ENCODE results near the gene PRKX.
A peak's percentile ranks its signal among the peaks of the same experiment; 100 is the strongest.
"Not testable (repeated sequence)": the region's sequence is repeated elsewhere in the genome, so short reads cannot be mapped to it uniquely, and the experiment has no call there.

Gene PRKX

DNA sequence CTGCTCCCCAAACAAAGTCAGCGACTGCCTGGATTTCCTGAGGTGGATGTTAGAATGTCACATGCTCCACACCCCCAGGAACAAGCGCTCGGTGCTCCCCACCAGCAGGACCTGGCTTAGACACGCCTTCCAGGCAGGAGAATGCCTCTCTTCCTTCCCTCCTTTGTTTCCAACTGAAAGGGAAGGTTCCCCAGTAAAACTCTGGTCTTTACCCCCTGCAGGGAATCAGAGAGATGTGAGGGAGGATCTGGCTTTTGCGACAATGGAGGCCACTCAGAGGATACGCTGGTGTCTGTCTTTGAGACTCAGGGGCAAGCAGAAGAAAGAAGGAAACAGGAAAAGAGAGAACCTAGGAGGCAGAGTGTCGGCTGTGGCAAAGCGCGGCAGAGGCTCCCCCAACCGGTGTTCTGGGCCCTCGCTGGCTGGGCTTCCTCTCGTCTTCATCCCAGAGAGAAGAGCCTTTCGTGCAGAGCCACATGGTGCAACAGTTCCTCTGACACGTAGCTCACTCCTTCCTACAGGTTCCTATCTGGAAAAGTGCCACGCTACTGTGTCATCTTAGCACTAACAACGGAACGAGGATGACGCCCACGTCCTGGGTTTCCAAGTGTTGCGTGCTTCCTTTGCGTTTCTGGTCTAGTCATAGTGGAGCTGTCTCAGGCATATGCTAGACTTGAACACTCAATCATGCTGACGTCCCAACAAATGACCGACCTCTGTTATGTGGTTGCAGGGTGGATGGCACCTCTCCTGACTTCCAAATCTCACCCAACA, 73.4 kb downstream of the PRKX start:
- not testable (repeated sequence) for DNase-seq

DNA sequence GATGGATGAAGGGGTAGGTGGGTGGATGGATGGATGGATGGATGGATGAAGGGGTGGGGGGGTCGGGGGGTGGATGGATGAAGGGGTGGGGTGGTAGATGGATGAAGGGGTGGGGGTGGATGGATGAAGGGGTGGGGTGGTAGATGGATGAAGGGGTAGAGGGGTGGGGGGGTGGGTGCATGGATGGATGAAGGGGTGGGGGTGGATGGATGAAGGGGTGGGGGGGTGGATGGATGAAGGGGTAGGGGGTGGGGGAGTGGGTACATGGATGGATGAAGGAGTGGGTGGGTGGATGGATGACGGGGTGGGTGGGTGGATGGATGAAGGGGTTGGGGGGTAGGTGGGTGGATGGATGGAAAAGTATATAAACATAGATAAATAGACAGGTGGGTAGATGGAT, 74.2 kb downstream of the PRKX start:
- no peak for DNase-seq

- peak; percentile 16 for DNase-seq
These were observed 75.1 kb downstream of the PRKX start for GRCh38 chrX:3638280-3638873.

- DNase-seq: no peak
These were observed 76.6 kb downstream of the PRKX start for GRCh38 chrX:3636803-3637202.

- no peak for DNase-seq
These were observed 82.3 kb downstream of the PRKX start for GRCh38 chrX:3631196-3631595.

- DNase-seq: no peak
These were observed 85.9 kb downstream of the PRKX start for GRCh38 chrX:3627594-3627993.

GRCh38 chrX:3621414-3621813, 92.0 kb downstream of the PRKX start:
- DNase-seq: no peak

DNA sequence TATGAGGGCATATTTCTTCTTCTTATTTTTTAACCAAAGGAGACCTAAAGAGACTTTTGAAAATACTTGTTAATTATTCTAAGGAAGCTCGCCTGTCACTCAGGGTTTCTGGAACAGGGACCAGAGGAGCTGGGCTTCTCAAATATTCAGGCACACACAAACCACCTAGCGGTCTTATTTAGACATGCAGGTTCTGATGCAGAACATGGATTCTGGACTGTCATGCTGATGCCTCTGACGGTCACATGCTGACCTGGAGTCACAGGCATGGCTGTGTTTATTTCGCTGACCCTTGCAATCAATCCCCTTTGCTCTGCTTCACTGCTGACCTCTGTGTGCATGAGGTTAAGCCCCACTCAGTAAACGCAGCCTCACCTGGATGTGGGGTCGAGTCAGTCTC, 101.7 kb downstream of the PRKX start:
- not testable (repeated sequence) for DNase-seq

- no peak for DNase-seq
These were observed 103.6 kb downstream of the PRKX start for GRCh38 chrX:3609810-3610209.

DNA sequence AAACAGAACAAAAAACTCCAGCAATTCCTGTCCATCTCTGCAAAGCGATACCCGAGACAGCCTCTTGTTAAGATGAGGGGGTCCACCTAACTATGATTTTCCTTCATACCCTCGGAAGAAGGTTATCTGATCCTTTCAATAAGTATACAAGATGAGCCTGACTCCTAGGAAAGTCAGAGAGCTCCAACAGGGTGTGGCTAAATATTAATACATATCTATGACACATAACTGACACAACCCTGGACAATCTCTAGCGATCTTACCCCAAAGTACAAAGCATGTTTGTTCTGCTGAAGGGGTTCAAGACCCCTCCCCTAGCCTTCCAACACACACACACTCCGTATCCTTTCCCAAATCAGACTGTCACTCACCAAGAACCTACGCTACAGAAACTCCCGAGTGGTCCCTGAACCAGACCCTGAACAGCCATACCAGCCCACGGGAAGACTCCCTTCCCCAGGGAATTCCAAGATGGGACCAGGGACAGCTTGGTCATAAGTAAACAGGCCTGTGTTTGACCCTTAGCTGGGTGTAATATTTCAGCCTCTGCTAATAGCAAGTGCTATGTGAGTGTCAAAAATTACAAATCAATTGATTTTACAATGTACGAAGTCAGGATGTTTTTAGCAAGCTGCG, 110.3 kb downstream of the PRKX start:
- no peak for DNase-seq

- DNase-seq: no peak
These were observed 113.5 kb downstream of the PRKX start for GRCh38 chrX:3599802-3600430.

DNA sequence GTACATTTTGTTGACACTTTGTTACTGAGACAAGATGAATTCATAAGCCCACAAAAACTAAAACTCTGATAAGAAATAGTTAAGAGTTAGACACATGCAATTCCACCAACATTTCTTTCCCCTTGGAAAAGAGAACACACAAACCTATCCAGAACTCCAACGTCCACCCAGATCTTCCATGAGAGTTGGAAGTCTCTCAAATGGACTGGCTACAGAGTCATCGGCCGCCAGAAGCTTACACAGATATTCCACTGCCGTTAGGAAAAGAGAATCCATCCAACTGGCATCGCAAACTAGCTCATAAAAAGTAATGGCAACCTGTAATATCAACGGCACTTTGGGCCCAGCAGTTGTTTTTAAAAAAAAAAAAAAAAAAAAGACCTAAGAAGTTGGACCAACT, 114.7 kb downstream of the PRKX start:
- no peak for DNase-seq

DNA sequence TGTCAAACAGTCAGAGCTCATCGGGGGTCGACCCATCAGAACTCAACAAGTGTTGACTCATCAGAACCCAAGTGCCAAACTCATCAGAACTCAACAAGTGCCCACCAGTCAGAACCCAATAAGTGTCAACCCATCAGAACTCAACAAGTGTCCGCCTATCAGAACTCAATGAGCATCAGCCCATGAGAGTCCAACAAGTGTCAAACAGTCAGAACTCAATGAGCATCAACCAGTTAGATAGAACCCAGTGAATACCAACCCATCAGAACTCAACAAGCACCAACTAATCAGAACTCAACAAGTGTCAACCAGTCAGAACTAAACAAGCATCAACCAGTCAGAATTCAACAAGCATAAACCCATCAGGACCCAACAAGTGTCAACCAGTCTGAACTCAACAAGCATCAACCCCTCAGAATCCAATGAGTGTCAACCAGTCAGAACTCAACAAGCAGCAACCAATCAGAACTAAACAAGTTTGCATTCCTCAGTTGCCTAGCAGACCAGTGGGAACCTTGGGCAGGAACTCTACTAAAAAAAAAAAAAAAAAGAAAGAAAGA, 115.3 kb downstream of the PRKX start:
- no peak for DNase-seq

DNA sequence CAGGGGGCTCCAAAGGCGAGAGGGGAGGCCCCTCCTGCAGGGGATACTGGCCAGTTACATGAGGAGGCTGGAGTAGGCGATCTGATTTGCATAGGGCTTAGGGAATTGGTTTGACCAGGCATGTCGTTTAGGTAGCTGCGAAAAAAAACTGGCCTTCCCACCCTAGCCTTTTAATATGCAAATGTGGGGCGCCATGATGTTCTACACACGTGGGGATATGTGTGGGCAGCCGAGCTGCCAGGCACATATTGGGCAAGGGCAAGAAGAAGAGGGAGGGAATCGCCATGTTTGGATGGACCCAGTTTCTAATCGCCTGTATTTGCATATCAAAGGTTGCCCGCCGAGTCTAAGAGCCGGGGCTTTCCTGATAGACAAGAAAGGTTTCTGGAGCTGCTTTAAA, 121.3 kb downstream of the PRKX start:
- DNase-seq: no peak

- no peak for DNase-seq
These were observed 124.0 kb downstream of the PRKX start for GRCh38 chrX:3589474-3589873.

- DNase-seq: peak; percentile 40
These were observed 127.7 kb downstream of the PRKX start for GRCh38 chrX:3585719-3586118.

DNA sequence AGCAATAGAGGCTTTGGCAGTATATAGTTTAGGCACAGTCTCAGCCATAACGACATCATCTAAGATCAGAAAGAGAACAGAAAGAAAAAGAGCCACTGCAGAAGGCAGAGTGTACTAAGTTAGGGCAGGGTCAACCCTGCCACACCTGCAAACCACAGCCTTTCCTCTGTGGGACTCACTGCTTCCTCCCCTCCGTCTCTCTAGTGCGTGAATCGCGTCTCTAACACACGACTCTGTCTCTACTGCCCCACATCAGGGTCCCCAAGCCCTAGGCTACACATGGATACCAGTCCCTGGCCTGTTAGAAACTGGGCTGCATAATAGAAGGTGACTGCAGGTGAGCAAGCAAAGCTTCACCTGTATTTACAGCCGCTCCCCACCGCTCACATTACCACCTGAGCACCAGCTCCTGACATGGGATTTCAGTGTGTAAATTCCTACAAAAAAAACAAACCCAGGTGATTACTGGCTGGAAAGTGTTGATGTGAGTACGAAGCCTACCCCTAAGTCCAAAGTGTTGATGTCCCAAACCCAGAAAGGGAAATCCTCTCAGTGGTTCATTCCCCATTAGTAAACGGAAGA, 128.9 kb downstream of the PRKX start:
- peak; percentile 9 for DNase-seq

- no peak for DNase-seq
These were observed 131.0 kb downstream of the PRKX start for GRCh38 chrX:3582451-3582850.

DNA sequence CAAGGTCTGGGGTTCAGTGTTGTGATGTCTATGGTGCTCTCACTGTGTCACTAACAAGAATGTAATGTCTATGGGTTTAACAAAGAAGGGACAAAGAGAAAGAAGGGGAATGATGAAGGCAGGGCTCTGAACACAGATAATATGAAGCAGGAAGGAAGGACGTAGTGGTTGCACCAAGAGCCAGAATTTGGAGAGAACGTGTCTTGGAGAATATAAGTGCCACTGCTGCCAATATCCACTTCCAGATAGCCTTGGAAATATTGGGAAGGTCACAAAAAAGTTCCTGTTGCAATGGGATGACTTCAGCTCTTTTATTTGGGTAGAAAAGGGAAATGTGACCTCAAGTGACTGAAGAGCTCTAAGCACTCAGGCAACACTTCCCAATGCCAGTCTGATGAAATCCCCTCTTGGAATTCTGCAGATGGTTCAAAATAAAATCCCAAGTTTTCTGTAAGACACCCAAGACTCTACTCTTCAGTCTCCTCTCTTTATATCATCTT, 131.8 kb downstream of the PRKX start:
- DNase-seq: no peak

DNA sequence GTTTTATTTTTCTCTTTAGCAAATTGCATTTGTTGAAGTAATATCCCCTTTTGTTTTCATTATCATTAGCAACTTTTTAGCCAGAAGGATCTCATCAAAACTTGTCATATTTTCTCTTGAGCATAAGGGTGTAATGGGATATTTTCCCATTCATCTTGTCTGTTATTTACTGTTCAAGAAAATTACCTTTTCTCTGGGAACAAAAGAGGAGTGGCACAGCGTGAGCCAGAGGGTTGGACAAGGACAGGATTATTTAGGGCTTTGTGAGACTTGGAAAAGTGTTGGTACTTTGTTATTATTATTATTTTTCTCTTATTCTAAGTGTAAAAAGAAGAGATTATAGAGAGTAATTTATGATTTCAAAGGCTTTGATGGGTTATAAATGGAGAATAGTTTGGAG, 135.9 kb downstream of the PRKX start:
- no peak for DNase-seq

DNA sequence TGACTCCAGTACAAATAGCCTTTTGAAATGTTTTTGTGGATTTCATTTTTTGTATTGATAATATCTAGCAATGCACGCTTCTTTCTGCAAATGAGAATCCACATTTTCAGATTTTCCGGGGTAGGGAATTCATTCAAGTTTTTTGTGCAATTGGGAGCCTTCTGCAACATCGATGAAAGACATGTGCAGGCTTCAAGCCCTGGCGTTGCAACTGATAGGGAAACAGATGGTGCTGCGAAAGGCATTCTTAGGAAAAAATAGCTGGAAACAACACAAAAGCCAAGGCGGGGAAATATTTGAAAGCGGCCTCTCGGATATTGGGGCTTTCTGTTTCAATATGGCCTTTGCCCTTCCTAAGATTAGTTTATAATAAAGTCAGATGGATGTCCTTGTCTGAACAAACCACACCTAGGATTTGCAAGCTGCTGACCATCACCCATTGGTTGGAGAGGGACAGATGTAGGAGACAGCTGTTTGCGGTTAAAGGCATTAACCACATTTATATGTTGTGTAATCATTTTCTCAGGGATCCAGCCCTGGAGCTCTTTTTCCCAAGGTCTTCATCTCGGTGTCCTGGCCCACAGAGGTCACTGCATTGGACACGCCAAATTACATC, 136.5 kb downstream of the PRKX start:
- DNase-seq: no peak

GRCh38 chrX:3567686-3568085, 145.8 kb downstream of the PRKX start:
- no peak for DNase-seq

DNA sequence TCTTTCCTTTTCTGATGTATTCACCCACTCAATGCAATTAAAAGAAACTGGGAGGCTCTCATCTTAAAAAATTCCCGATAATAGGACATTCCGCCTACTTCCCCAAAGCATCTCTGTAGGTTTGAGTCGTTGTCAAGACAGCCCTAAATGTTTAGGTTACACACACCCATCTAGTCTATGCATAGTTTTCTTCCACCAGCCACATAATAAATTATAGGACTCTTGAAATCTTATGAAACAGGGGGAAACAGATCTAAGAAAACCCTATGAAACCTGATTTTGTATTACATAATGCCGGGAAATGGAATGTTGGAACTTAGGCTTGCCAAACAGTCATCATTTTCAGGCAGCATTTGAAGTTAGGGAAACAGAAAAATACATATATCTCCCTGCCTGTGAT, 150.0 kb downstream of the PRKX start:
- no peak for DNase-seq

Data from NCI-H1092 treated with DMSO at 0.1 percent for 48 hours (cell line).